ENCODE measurements around the gene GTF2A2.

DNA sequence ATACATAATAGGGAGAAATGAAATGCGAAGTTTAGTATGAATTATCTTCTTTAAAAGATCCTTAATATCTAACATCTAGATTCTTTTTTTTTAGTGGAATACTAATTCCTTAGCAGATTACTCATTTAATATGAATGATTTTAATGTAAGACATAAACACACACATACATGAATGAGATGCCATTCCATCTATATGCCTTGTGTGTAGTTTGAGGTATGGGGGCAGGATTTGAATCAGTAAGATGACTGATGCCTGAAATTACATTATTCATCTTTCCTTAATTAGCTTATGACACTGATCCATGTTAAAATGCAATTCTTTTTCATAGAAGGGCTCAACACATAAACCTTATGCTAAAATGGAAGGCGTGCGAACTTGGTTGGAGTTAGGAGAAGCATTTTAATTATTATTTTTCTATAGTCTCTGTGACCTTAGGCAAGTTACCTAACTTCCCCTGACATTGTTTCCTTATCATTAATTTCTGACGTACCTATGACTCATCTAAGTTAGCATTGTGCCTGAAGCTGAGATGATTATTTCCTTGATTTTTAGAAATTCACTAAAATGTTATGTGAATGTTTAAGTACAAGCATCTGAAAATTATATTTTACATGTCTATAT, 42.6 kb upstream of the GTF2A2 start:
- no peak for TF ChIP-seq REST (IDR thresholded peaks at IDR 0.05; ENCODE audit: insufficient replicate concordance, low read depth)
- TF ChIP-seq, protein P1, sequence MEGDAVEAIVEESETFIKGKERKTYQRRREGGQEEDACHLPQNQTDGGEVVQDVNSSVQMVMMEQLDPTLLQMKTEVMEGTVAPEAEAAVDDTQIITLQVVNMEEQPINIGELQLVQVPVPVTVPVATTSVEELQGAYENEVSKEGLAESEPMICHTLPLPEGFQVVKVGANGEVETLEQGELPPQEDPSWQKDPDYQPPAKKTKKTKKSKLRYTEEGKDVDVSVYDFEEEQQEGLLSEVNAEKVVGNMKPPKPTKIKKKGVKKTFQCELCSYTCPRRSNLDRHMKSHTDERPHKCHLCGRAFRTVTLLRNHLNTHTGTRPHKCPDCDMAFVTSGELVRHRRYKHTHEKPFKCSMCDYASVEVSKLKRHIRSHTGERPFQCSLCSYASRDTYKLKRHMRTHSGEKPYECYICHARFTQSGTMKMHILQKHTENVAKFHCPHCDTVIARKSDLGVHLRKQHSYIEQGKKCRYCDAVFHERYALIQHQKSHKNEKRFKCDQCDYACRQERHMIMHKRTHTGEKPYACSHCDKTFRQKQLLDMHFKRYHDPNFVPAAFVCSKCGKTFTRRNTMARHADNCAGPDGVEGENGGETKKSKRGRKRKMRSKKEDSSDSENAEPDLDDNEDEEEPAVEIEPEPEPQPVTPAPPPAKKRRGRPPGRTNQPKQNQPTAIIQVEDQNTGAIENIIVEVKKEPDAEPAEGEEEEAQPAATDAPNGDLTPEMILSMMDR (IDR thresholded peaks at IDR 0.05; ENCODE audit: insufficient read depth, low read length): no peak
- TF ChIP-seq SPI1 (IDR thresholded peaks at IDR 0.05; ENCODE audit: borderline replicate concordance, low read depth): no peak
- no peak for TF ChIP-seq POLR2AphosphoS5 (IDR thresholded peaks at IDR 0.05; ENCODE audit: low read depth)
- no peak for TF ChIP-seq GABPA (IDR thresholded peaks at IDR 0.05; ENCODE audit: low read depth)
